SH-SY5Y (cell line): ENCODE measurements around the gene TMEM106B.

Experiments used
- GATA2 ChIP-seq: IDR thresholded peaks from 2 replicates; pipeline ENCODE4 v1.6.1; 2011; ENCODE audit warnings: mild to moderate bottlenecking, low read depth, low read length
- GATA3 ChIP-seq: IDR thresholded peaks from 2 replicates; pipeline ENCODE4 v1.6.1; 2011; ENCODE audit warnings: low read depth, mild to moderate bottlenecking, low read length, moderate library complexity

DNA sequence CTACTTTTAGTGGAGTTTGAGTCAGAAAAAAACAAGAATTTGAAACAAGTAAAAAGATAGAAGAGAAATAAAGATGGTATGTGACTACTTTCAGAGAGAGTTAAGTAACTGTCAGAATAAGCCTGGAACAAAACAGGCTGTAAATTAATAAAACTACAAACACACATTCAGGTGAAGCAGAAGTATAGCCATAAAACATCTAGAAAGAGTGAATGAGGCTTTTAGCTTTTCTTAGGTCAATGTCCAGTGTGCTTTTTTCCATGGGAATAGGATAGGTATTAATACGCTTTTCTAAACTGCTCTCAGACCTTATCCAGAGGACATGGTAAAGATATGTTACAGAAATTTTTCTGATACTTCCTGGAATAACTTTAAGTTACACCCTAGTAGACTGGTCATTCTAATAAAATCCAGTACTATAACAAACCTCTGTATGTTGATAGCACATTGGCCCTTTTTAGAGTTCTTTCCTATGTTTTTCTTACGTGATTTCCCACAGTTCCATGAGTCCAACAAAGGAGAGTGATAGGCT lies 23.3 kb downstream of the TMEM106B start:
- TF ChIP-seq GATA2 (no peak), GATA3 (no peak)
